SU-DHL-6 (cell line): ENCODE measurements around the gene COL15A1.

Experiments
- EZH2phosphoT487 ChIP-seq: fragments of 200-600 bp; sonication (generic), shearing (Covaris generic); conservative IDR thresholded peaks from 2 replicates; pipeline ENCODE4 v1.6.1; 2018; ENCODE audit warnings: mild to moderate bottlenecking, antibody characterized with exemption, low read length, moderate library complexity, mixed read lengths
- TF ChIP-seq, protein P1 (sequence below): fragments of 200-600 bp; sonication (generic); IDR thresholded peaks from one replicate; pipeline ENCODE4 v1.5.1; 2017; ENCODE audit warnings: antibody characterized with exemption, mild to moderate bottlenecking, low read length, moderate library complexity; ENCODE audit not compliant: insufficient read depth, poor library complexity, severe bottlenecking

DNA sequence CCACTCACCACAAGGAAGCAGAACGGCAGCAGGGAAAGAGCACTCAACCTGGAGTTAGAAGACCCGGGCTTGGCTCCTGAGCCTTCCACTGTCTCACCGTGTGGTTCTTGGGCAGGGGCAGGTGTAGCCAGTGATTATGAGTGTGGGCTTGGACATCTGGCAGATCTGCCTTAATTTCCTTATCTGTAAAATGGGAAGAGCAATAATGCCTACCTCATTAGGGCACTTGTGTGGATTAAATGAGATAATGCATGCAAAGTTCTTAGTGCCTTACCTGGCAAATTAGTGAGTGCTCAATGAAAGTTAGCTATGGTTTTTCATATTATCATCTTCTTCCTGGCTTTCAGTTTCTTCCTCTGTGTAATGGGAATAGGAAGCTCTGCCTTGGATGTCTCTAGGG, 28.1 kb upstream of the COL15A1 start:
- TF ChIP-seq, protein P1, sequence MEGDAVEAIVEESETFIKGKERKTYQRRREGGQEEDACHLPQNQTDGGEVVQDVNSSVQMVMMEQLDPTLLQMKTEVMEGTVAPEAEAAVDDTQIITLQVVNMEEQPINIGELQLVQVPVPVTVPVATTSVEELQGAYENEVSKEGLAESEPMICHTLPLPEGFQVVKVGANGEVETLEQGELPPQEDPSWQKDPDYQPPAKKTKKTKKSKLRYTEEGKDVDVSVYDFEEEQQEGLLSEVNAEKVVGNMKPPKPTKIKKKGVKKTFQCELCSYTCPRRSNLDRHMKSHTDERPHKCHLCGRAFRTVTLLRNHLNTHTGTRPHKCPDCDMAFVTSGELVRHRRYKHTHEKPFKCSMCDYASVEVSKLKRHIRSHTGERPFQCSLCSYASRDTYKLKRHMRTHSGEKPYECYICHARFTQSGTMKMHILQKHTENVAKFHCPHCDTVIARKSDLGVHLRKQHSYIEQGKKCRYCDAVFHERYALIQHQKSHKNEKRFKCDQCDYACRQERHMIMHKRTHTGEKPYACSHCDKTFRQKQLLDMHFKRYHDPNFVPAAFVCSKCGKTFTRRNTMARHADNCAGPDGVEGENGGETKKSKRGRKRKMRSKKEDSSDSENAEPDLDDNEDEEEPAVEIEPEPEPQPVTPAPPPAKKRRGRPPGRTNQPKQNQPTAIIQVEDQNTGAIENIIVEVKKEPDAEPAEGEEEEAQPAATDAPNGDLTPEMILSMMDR, result no peak
- TF ChIP-seq EZH2phosphoT487, result no peak
